GM12878 (cell line): ENCODE results near the gene MAP3K4.

Experiments used
- ATF7 ChIP-seq: fragments of 450-650 bp; IDR thresholded peaks from 2 replicates; pipeline ENCODE4 v1.6.1; 2016; ENCODE audit warnings: low read depth, mild to moderate bottlenecking
- DPF2 ChIP-seq: fragments of 450-650 bp; IDR thresholded peaks from 2 replicates; pipeline ENCODE4 v1.6.1; 2017; ENCODE audit warnings: mild to moderate bottlenecking
- EP300 ChIP-seq, 2 experiments: fragments of 150-350 bp in 1 of 2; IDR thresholded peaks; 2 replicates each; pipeline ENCODE4 v1.6.1; 2011 to 2012; ENCODE audit warnings: low read depth in 2 of 2, low read length in 2 of 2, borderline replicate concordance in 1 of 2, improper control_type of control experiment in 1 of 2, inconsistent platforms in 1 of 2; ENCODE audit not compliant: control insufficient read depth in 1 of 2
- HCFC1 ChIP-seq: fragments of 150-350 bp; IDR thresholded peaks from 2 replicates; pipeline ENCODE4 v1.6.1; 2014; ENCODE audit warnings: low read length
- NBN ChIP-seq: fragments of 450-650 bp; IDR thresholded peaks from 2 replicates; pipeline ENCODE4 v1.6.1; 2016
- RCOR1 ChIP-seq: conservative IDR thresholded peaks from 2 replicates; pipeline ENCODE4 v1.6.1; 2012; ENCODE audit warnings: low read depth, low read length, improper control_type of control experiment
- SIN3A ChIP-seq: IDR thresholded peaks from 2 replicates; pipeline ENCODE4 v1.6.1; 2012; ENCODE audit warnings: low read depth, low read length, improper control_type of control experiment
- SMAD1 ChIP-seq: fragments of 450-650 bp; IDR thresholded peaks from 2 replicates; pipeline ENCODE4 v1.6.1; 2018; ENCODE audit warnings: mild to moderate bottlenecking, low read depth; ENCODE audit not compliant: partially characterized antibody
- YY1 ChIP-seq: IDR thresholded peaks from 2 replicates; pipeline ENCODE4 v1.6.1; 2011; ENCODE audit warnings: low read depth, mild to moderate bottlenecking, low read length
- ZNF622 ChIP-seq: fragments of 450-650 bp; IDR thresholded peaks from 2 replicates; pipeline ENCODE4 v1.6.1; 2017; ENCODE audit warnings: mild to moderate bottlenecking, inconsistent platforms
- TF ChIP-seq, protein P1 (sequence below), 3 experiments: IDR thresholded peaks in 2 of 3; conservative IDR thresholded peaks in 1 of 3; 2 replicates each; pipeline ENCODE4 v1.5.1; 2011; ENCODE audit warnings: low read depth in 3 of 3, low read length in 3 of 3, mild to moderate bottlenecking in 3 of 3, control low read depth in 2 of 3, moderate library complexity in 2 of 3, inconsistent platforms in 1 of 3, mixed read lengths in 1 of 3; ENCODE audit not compliant: control insufficient read depth in 2 of 3, insufficient read depth in 1 of 3; ENCODE audit errors: extremely low read depth in 1 of 3
- TF ChIP-seq, protein P2 (sequence below): IDR thresholded peaks from 2 replicates; pipeline ENCODE4 v1.6.1; 2012; ENCODE audit warnings: low read depth, low read length, improper control_type of control experiment
- TF ChIP-seq, protein P3 (sequence below): fragments of 450-650 bp; IDR thresholded peaks from 2 replicates; pipeline ENCODE4 v1.6.1; 2018; ENCODE audit warnings: borderline replicate concordance, mild to moderate bottlenecking; ENCODE audit not compliant: partially characterized antibody

DNA sequence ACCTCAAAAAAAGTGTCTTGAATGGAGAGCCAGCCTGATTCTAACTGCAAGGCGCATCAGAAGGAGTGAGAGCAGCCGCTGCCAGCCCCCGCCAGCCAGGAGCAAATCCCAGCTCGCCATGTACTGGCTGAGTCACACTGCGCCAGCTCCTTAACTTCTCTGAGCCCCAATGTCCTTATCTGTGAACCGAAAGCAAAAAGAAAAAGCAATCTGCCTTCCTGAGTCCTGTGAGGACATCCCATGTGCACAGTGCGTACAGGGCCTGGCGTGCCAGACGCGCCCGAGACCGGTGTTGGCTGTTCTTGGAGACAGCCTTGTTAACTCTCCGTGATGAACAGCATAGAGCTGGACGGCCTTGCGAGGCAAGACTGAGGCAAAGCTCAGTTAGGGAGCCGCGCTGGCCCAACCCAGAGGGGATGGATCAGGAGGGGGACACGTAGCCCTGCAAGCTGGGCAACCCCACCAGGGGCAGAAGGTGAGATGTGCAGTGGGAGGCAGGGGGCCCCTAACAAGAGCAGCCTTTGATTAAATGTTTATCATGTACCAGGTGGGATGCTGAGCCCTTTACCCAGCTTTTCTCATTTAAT is 159.6 kb downstream of the MAP3K4 start:
- TF ChIP-seq, protein P1, sequence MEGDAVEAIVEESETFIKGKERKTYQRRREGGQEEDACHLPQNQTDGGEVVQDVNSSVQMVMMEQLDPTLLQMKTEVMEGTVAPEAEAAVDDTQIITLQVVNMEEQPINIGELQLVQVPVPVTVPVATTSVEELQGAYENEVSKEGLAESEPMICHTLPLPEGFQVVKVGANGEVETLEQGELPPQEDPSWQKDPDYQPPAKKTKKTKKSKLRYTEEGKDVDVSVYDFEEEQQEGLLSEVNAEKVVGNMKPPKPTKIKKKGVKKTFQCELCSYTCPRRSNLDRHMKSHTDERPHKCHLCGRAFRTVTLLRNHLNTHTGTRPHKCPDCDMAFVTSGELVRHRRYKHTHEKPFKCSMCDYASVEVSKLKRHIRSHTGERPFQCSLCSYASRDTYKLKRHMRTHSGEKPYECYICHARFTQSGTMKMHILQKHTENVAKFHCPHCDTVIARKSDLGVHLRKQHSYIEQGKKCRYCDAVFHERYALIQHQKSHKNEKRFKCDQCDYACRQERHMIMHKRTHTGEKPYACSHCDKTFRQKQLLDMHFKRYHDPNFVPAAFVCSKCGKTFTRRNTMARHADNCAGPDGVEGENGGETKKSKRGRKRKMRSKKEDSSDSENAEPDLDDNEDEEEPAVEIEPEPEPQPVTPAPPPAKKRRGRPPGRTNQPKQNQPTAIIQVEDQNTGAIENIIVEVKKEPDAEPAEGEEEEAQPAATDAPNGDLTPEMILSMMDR (IDR thresholded peaks at IDR 0.05 in 2 of 3, conservative IDR thresholded peaks at IDR 0.05 in 1 of 3; ENCODE audit: control insufficient read depth in 2 of 3, extremely low read depth in 1 of 3, insufficient read depth in 1 of 3, low read depth in 3 of 3, low read length in 3 of 3) = no peak
- TF ChIP-seq YY1 (no peak), ATF7 (no peak), ZNF622 (no peak), NBN (no peak), SIN3A (no peak), HCFC1 (no peak), EP300 (IDR thresholded peaks at IDR 0.05; ENCODE audit: borderline replicate concordance in 1 of 2, control insufficient read depth in 1 of 2, low read depth in 2 of 2, low read length in 2 of 2) (no peak), SMAD1 (no peak), DPF2 (no peak), RCOR1 (no peak)
- TF ChIP-seq, protein P2, sequence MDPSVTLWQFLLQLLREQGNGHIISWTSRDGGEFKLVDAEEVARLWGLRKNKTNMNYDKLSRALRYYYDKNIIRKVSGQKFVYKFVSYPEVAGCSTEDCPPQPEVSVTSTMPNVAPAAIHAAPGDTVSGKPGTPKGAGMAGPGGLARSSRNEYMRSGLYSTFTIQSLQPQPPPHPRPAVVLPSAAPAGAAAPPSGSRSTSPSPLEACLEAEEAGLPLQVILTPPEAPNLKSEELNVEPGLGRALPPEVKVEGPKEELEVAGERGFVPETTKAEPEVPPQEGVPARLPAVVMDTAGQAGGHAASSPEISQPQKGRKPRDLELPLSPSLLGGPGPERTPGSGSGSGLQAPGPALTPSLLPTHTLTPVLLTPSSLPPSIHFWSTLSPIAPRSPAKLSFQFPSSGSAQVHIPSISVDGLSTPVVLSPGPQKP = no peak
- TF ChIP-seq, protein P3, sequence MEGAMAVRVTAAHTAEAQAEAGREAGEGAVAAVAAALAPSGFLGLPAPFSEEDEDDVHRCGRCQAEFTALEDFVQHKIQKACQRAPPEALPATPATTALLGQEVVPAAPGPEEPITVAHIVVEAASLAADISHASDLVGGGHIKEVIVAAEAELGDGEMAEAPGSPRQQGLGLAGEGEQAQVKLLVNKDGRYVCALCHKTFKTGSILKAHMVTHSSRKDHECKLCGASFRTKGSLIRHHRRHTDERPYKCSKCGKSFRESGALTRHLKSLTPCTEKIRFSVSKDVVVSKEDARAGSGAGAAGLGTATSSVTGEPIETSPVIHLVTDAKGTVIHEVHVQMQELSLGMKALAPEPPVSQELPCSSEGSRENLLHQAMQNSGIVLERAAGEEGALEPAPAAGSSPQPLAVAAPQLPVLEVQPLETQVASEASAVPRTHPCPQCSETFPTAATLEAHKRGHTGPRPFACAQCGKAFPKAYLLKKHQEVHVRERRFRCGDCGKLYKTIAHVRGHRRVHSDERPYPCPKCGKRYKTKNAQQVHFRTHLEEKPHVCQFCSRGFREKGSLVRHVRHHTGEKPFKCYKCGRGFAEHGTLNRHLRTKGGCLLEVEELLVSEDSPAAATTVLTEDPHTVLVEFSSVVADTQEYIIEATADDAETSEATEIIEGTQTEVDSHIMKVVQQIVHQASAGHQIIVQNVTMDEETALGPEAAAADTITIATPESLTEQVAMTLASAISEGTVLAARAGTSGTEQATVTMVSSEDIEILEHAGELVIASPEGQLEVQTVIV = no peak
